IMR-90 (cell line): ENCODE measurements around the gene SOD1. TPM values are rescaled to one million over a fixed set of nuclear protein-coding genes. Genes with fewer than 3 reads are reported as not detected.

Experiments used
- ATAC-seq: fragments of 200-7000 bp; cut with Tn5 transposase; 2 replicates; pipeline ENCODE4 v1.9.1; 2020; ENCODE audit warnings: low read depth, mild to moderate bottlenecking, moderate library complexity
- BruUV-seq: library from RNA; stranded (reverse); fragments of 400-500 nt; replicated peaks from 2 replicates; lab custom pipeline; 2021; lab: Mats Ljungman, UMichigan
- CTCF ChIA-PET: fragments of 300-600 bp; formaldehyde crosslinking; extraction: SDS; loops from one replicate; lab custom pipeline; 2021; ENCODE audit warnings: antibody characterized with exemption; lab: Yijun Ruan, JAX
- POLR2A ChIA-PET: fragments of 300-600 bp; sonication (Branson Sonifier 250); formaldehyde crosslinking; loops from one replicate; lab custom pipeline; 2022; ENCODE audit warnings: antibody characterized with exemption; ENCODE audit not compliant: unreplicated experiment; lab: Charles Lee
- DNase-seq: peaks from one replicate; pipeline ENCODE4 v3.0.0; 2013
- H2AFZ ChIP-seq: replicated peaks from 2 replicates; pipeline ENCODE3; 2013; ENCODE audit warnings: low read length, mild to moderate bottlenecking; ENCODE audit not compliant: poor library complexity
- H2AK5ac ChIP-seq: 2 replicates; pipeline ENCODE4 v1.6.1; 2013; ENCODE audit warnings: low read depth, low read length, inconsistent platforms
- H2AK9ac ChIP-seq: replicated peaks from 2 replicates; pipeline ENCODE3; 2013; ENCODE audit warnings: mild to moderate bottlenecking, low read depth, low read length, moderate library complexity; ENCODE audit not compliant: poor library complexity
- H2BK120ac ChIP-seq: 2 replicates; pipeline ENCODE4 v1.6.1; 2013; ENCODE audit warnings: low read depth, low read length, inconsistent platforms
- H2BK15ac ChIP-seq: 3 replicates; pipeline ENCODE4 v1.6.1; 2013; ENCODE audit warnings: low read depth, low read length, inconsistent platforms
- H2BK20ac ChIP-seq: 2 replicates; pipeline ENCODE4 v1.6.1; 2013; ENCODE audit warnings: low read depth, mild to moderate bottlenecking, inconsistent platforms, low read length, moderate library complexity
- H2BK5ac ChIP-seq: 2 replicates; pipeline ENCODE4 v1.6.1; 2013; ENCODE audit warnings: mild to moderate bottlenecking, low read depth, low read length, inconsistent platforms; ENCODE audit not compliant: poor library complexity, severe bottlenecking
- H3K14ac ChIP-seq: replicated peaks from 2 replicates; pipeline ENCODE4 v1.6.1; 2013; ENCODE audit warnings: low read depth, low read length, inconsistent platforms
- H3K18ac ChIP-seq: 2 replicates; pipeline ENCODE4 v1.6.1; 2013; ENCODE audit warnings: low read depth, low read length, control low read depth
- H3K23ac ChIP-seq: 2 replicates; pipeline ENCODE4 v1.6.1; 2013; ENCODE audit warnings: low read depth, low read length, inconsistent platforms
- H3K27ac ChIP-seq: 2 replicates; pipeline ENCODE4 v1.5.1; 2013; ENCODE audit warnings: mild to moderate bottlenecking, control low read depth, low read length; ENCODE audit not compliant: insufficient read depth
- H3K27me3 ChIP-seq: 2 replicates; pipeline ENCODE4 v1.6.1; 2013; ENCODE audit warnings: low read length; ENCODE audit not compliant: control insufficient read depth, insufficient read depth
- H3K36me3 ChIP-seq: 2 replicates; pipeline ENCODE4 v1.6.1; 2013; ENCODE audit warnings: low read length, mixed read lengths; ENCODE audit not compliant: control insufficient read depth, insufficient read depth
- H3K4ac ChIP-seq: 2 replicates; pipeline ENCODE4 v1.6.1; 2013; ENCODE audit warnings: low read depth, low read length, inconsistent platforms
- H3K4me1 ChIP-seq: 2 replicates; pipeline ENCODE4 v1.6.1; 2013; ENCODE audit warnings: low read length, mixed read lengths; ENCODE audit not compliant: control insufficient read depth, insufficient read depth
- H3K4me2 ChIP-seq: 2 replicates; pipeline ENCODE4 v1.6.1; 2013; ENCODE audit warnings: low read depth, mild to moderate bottlenecking, control low read depth, low read length, moderate library complexity
- H3K4me3 ChIP-seq: 2 replicates; pipeline ENCODE4 v1.5.1; 2013; ENCODE audit warnings: low read depth, mild to moderate bottlenecking, control low read depth, low read length, moderate library complexity; ENCODE audit not compliant: insufficient read depth
- H3K56ac ChIP-seq: 2 replicates; pipeline ENCODE4 v1.6.1; 2013; ENCODE audit warnings: low read length, inconsistent platforms; ENCODE audit not compliant: insufficient read depth; ENCODE audit errors: extremely low read depth
- H3K79me1 ChIP-seq, 2 experiments: 2 replicates each; pipeline ENCODE4 v1.6.1; 2013; ENCODE audit warnings: low read length in 2 of 2, inconsistent platforms in 1 of 2, low read depth in 1 of 2
- H3K9ac ChIP-seq: 2 replicates; pipeline ENCODE4 v1.6.1; 2013; ENCODE audit warnings: low read depth, low read length, control low read depth
- H3K9me1 ChIP-seq: 2 replicates; pipeline ENCODE4 v1.6.1; 2013; ENCODE audit warnings: low read length, inconsistent platforms; ENCODE audit not compliant: insufficient read depth
- H3K9me3 ChIP-seq: 2 replicates; pipeline ENCODE4 v1.6.1; 2013; ENCODE audit warnings: low read length; ENCODE audit not compliant: control insufficient read depth, insufficient read depth
- H4K20me1 ChIP-seq: 2 replicates; pipeline ENCODE4 v1.6.1; 2013; ENCODE audit warnings: low read length, inconsistent platforms; ENCODE audit not compliant: insufficient read depth
- H4K5ac ChIP-seq: 2 replicates; pipeline ENCODE4 v1.6.1; 2013; ENCODE audit warnings: mild to moderate bottlenecking, low read depth, low read length, control low read depth
- H4K8ac ChIP-seq, 2 experiments: 2 replicates each; pipeline ENCODE4 v1.6.1; 2013; ENCODE audit warnings: low read depth in 2 of 2, low read length in 2 of 2, control low read depth in 1 of 2, inconsistent platforms in 1 of 2
- H4K91ac ChIP-seq: 2 replicates; pipeline ENCODE4 v1.6.1; 2013; ENCODE audit warnings: low read depth, low read length, inconsistent platforms; ENCODE audit not compliant: insufficient read depth
- MXI1 ChIP-seq: IDR thresholded peaks from 2 replicates; pipeline ENCODE4 v1.6.1; 2012; ENCODE audit warnings: low read depth, mild to moderate bottlenecking, low read length, moderate library complexity, borderline replicate concordance
- POLR2A ChIP-seq: IDR thresholded peaks from 2 replicates; pipeline ENCODE4 v1.6.1; 2012; ENCODE audit warnings: mild to moderate bottlenecking, low read depth, low read length
- RCOR1 ChIP-seq: IDR thresholded peaks from 2 replicates; pipeline ENCODE4 v1.6.1; 2012; ENCODE audit warnings: mild to moderate bottlenecking, low read length, improper control_type of control experiment; ENCODE audit not compliant: insufficient replicate concordance
- WGBS, 2 experiments: methylation state at CpG; one replicate each; pipeline versions ENCODE4 v1.1.5 to v1.1.7; 2013; ENCODE audit warnings: missing lambda C conversion rate in 2 of 2; ENCODE audit not compliant: insufficient read length in 1 of 2; ENCODE audit errors: extremely low coverage in 2 of 2; 5-methylcytosine and 5-hydroxymethylcytosine counted together
- dilution Hi-C: fragments of 300-500 bp; cut with HindIII; formaldehyde crosslinking; loops from one replicate; pipeline ENCODE4 v1.14.3; 2018; ENCODE audit warnings: low sequenced_read_pairs; ENCODE audit not compliant: unreplicated experiment
- in situ Hi-C: fragments of 300-500 bp; cut with MboI; formaldehyde crosslinking; loops from 3 replicates; pipeline ENCODE4 v1.14.3; 2019; ENCODE audit warnings: low sequenced_read_pairs, inconsistent platforms, mixed read lengths
- intact Hi-C: fragments of 100-400 bp; cut with micrococcal nuclease; formaldehyde crosslinking; loops from 2 replicates; pipeline ENCODE4 v1.10.0; 2022
- polyA plus RNA-seq, 3 experiments: library from polyadenylated mRNA; depleted of rRNA; stranded (reverse); fragments of >200 nt; gene quantifications; 2 replicates each; pipeline ENCODE4 v1.2.3, GENCODE V29; 2012; ENCODE audit warnings: low replicate concordance in 1 of 3
- total RNA-seq: library from RNA; depleted of rRNA; stranded (reverse); fragments of >200 nt; gene quantifications from 2 replicates; pipeline ENCODE4 v1.2.3, GENCODE V29; 2012
- TF ChIP-seq, protein P1 (sequence below): fragments of 150-350 bp; IDR thresholded peaks from 2 replicates; pipeline ENCODE4 v1.6.1; 2017; ENCODE audit warnings: mild to moderate bottlenecking, antibody characterized with exemption, low read length, low read depth

Gene SOD1
- total and polyA plus RNA-seq, 2 of the 4 experiments (the other 2 are of a cell fraction) = 312 to 392 TPM

DNA sequence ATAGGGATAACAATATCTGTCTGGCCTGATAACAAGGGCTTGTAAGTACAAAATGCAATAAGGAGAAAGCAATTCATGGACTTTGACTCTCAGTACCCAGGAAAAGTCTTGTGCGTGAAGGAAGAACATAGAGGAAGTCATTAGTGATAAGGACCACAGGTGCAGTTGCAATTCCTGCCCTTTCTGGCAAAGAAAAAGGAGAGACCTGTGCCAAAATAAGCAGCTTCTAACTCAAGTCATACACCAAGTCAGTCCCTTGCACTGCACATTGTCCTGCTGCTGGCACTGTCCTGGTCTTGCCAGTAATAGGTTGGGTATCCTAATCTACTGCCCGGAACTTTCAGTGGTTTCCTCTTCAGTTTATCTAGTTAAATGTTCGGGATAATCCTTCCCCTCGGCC lies 14.8 kb upstream of the SOD1 start:
- POLR2A ChIA-PET = no interaction called here
- WGBS, 2 experiments = 50% methylated on average over 1 of the region's 4 CpGs; no CpG with 5 or more reads in 1 of the 2 experiments

More for the DNA sequence above, 14.8 kb upstream of the SOD1 start:
- H3K36me3 ChIP-seq = no peaks in the 10 kb centered on the region
- H3K9me1 ChIP-seq = no peaks in the 10 kb centered on the region
- no peak overlapping the region for H3K23ac ChIP-seq
- in situ Hi-C loops (no loop called here), intact Hi-C loops (no loop called here), dilution Hi-C loops (no loop called here)
- no peak for ATAC-seq
- H3K27me3 ChIP-seq = no peaks in the 10 kb centered on the region
- H2BK120ac ChIP-seq = no peak overlapping the region
- no peak overlapping the region for H2BK20ac ChIP-seq
- H2BK15ac ChIP-seq = no peak overlapping the region
- no peak overlapping the region for H3K4me2 ChIP-seq
- no peak overlapping the region for H3K14ac ChIP-seq
- H4K20me1 ChIP-seq = no peaks in the 10 kb centered on the region
- H3K4me3 ChIP-seq = no peak overlapping the region
- BruUV-seq = no TSS peak
- no peak for DNase-seq
- H3K56ac ChIP-seq = no peak overlapping the region
- H3K4ac ChIP-seq = no peak overlapping the region
- CTCF ChIA-PET = no interaction called here
- no peaks in the 10 kb centered on the region for H3K79me1 ChIP-seq
- H4K8ac ChIP-seq = no peak overlapping the region
- TF ChIP-seq, protein P1, sequence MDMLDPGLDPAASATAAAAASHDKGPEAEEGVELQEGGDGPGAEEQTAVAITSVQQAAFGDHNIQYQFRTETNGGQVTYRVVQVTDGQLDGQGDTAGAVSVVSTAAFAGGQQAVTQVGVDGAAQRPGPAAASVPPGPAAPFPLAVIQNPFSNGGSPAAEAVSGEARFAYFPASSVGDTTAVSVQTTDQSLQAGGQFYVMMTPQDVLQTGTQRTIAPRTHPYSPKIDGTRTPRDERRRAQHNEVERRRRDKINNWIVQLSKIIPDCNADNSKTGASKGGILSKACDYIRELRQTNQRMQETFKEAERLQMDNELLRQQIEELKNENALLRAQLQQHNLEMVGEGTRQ = no peak
- TF ChIP-seq RCOR1 (no peak), MXI1 (no peak), POLR2A (no peak)
- no peak overlapping the region for H4K91ac ChIP-seq
- no peak overlapping the region for H2BK5ac ChIP-seq
- H3K4me1 ChIP-seq = no peaks in the 10 kb centered on the region
- H3K18ac ChIP-seq = no peak overlapping the region
- H2AFZ ChIP-seq = no peak overlapping the region
- no peak overlapping the region for H3K27ac ChIP-seq
- H4K5ac ChIP-seq = no peak overlapping the region
- H3K9me3 ChIP-seq = no peaks in the 10 kb centered on the region
- no peak overlapping the region for H2AK5ac ChIP-seq
- H3K9ac ChIP-seq = no peak overlapping the region
- no peak overlapping the region for H2AK9ac ChIP-seq
